Right renal pelvis (tissue), 4 donors: ENCODE data around the gene LIPA. TPM values are rescaled to one million over a fixed set of nuclear protein-coding genes. Genes with fewer than 3 reads are reported as not detected.
"Not testable (repeated sequence)": the region's sequence is repeated elsewhere in the genome, so short reads cannot be mapped to it uniquely, and the experiment has no call there.

Experiments
- DNase-seq, 4 donors: peaks; one replicate each; pipeline ENCODE4 v3.0.0-alpha.2; 2013; ENCODE audit warnings: low read depth in 4 of 4, low spot score in 3 of 4, missing footprints in 1 of 4
- polyA plus RNA-seq, 4 donors: library from polyadenylated mRNA; unstranded; fragments of 120-200 nt; gene quantifications; one replicate each; pipeline ENCODE4 v1.2.1, GENCODE V29; 2013; ENCODE audit not compliant: insufficient read length in 4 of 4

LIPA gene
- polyA plus RNA-seq, 4 donors = 49.2 to 63.5 (median 57.0) TPM

- DNase-seq = no peak
Measured at GRCh38 chr10:89271532-89271931, 20.0 kb upstream of the LIPA start.

GRCh38 chr10:89270153-89270483, 18.5 kb upstream of the LIPA start:
- DNase-seq = no peak

GRCh38 chr10:89269433-89270152, 18.0 kb upstream of the LIPA start:
- DNase-seq = no peak

- no peak for DNase-seq
Measured at GRCh38 chr10:89266721-89267453, 15.3 kb upstream of the LIPA start.

GRCh38 chr10:89263531-89263930, 12.0 kb upstream of the LIPA start:
- DNase-seq = no peak

GRCh38 chr10:89263091-89263490, 11.5 kb upstream of the LIPA start:
- DNase-seq = no peak

- no peak for DNase-seq
Measured at GRCh38 chr10:89262086-89263051, 10.8 kb upstream of the LIPA start.

- no peak for DNase-seq
Measured at GRCh38 chr10:89258881-89259280, 7.3 kb upstream of the LIPA start.

GRCh38 chr10:89257581-89257980, 6.0 kb upstream of the LIPA start:
- DNase-seq = no peak

- no peak for DNase-seq
Measured at GRCh38 chr10:89256962-89257361, 5.4 kb upstream of the LIPA start.

GRCh38 chr10:89256340-89256739, 4.8 kb upstream of the LIPA start:
- no peak for DNase-seq

- no peak for DNase-seq
Measured at GRCh38 chr10:89255793-89256192, 4.2 kb upstream of the LIPA start.

- not testable (repeated sequence) for DNase-seq
Measured at GRCh38 chr10:89255091-89255579, 3.6 kb upstream of the LIPA start.

- DNase-seq = no peak
Measured at GRCh38 chr10:89252225-89252585, 630 bp upstream of the LIPA start.

- DNase-seq = peak in 1 of 4 donors; percentile 10
Measured at GRCh38 chr10:89250865-89251408, 638 bp downstream of the LIPA start.

GRCh38 chr10:89248990-89249389, 2.6 kb downstream of the LIPA start:
- DNase-seq = no peak

- DNase-seq = not testable (repeated sequence)
Measured at GRCh38 chr10:89247623-89248022, 4.0 kb downstream of the LIPA start.

- no peak for DNase-seq
Measured at GRCh38 chr10:89245802-89246201, 5.8 kb downstream of the LIPA start.

- no peak for DNase-seq
Measured at GRCh38 chr10:89242840-89243568, 8.6 kb downstream of the LIPA start.

- no peak for DNase-seq
Measured at GRCh38 chr10:89242345-89242684, 9.3 kb downstream of the LIPA start.
